Activated T-cell treated with anti-CD3 and anti-CD28 coated beads for 4 hours (primary cell): ENCODE results near the gene OR52A5.

Experiments
- DNase-seq: peaks from one replicate; pipeline ENCODE4 v3.0.0-alpha.2; 2020

OR52A5 gene

DNA sequence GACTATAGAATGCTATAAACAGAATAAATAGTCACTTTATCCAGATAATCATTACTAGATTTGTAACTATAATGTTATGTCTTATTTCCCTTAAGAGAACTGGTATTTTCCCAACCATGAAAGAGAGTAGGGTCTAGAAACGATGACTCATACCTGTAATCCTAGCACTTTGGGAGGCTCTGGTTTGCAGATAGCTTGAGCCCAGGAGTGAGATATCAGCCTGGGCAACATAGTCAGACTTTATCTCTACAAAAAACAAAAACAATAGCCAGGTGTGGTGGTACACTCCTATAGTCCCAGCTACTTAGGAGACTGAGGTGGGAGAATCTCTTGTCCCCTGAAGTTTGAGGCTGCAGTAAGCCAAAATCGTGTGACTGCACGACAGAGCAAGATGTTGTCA is 30.9 kb downstream of the OR52A5 start:
- DNase-seq: no peak

- no peak for DNase-seq
Observed at GRCh38 chr11:5103066-5103465, 35.1 kb downstream of the OR52A5 start.

GRCh38 chr11:5102246-5102645 is 35.9 kb downstream of the OR52A5 start:
- no peak for DNase-seq

DNA sequence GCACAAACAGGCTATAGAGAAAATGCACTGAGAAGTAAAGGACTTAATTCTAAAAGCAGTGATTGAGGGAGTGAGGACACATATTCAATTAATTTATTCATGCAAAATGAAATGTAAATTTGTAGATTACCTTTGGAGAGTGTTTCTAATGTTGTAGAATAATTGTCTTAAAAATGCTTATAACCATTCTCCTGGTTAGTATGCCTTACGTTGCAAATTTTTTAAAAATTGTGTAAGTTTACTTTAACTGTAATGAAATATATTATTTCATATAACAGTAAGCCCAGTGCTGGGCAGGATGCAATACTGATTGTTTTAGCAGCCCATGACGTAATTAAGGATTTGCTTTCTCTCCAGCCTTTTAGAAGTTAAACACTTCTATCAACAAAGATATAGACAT is 42.1 kb downstream of the OR52A5 start:
- no peak for DNase-seq

- no peak for DNase-seq
Observed at GRCh38 chr11:5092821-5093585, 45.2 kb downstream of the OR52A5 start.

- no peak for DNase-seq
Observed at GRCh38 chr11:5090668-5091067, 47.5 kb downstream of the OR52A5 start.

DNA sequence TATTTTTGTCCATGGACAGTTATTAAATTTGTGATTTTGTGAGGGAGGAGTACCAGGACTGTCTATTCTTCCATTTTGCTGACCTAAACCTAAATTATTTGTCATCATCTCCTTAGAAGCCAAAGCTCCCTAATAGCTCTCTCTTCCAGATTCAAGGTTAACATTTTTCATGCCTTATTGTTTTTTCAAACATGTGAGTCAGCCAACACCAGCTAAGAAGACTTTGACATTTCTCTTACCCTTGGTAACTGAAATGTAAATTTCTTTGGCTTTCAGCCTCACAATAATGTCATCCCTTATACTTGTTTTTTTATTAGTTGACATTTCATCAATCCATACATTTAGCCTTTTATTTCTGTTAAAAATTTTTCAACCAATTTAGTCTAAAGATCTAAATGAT is 49.6 kb downstream of the OR52A5 start:
- no peak for DNase-seq

GRCh38 chr11:5083602-5084001 is 54.6 kb downstream of the OR52A5 start:
- no peak for DNase-seq

DNA sequence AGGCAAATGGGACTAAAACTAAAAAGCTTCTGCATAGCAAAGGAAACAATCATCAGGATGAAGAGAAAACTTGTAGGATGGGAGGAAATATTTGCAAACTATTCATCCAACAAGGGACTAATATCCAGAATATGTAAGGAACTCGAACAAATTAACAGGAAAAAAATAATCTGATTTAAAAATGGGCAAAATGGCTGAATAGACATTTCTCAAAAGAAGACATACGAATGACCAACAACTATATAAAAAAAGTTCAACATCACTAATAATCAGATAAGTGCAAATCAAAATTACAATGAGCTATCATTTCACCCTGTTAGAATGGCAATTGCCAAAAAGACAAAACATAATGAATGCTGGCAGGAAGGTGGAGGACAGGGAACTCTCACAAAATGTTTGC is 56.8 kb downstream of the OR52A5 start:
- DNase-seq: no peak
